Left forelimb (tissue), 1 donor: ENCODE results near the gene CKS1B.

Source experiments
- DNase-seq: peaks from one replicate; pipeline ENCODE4 v3.0.0-alpha.2; 2018; ENCODE audit warnings: low spot score

The CKS1B gene

DNA sequence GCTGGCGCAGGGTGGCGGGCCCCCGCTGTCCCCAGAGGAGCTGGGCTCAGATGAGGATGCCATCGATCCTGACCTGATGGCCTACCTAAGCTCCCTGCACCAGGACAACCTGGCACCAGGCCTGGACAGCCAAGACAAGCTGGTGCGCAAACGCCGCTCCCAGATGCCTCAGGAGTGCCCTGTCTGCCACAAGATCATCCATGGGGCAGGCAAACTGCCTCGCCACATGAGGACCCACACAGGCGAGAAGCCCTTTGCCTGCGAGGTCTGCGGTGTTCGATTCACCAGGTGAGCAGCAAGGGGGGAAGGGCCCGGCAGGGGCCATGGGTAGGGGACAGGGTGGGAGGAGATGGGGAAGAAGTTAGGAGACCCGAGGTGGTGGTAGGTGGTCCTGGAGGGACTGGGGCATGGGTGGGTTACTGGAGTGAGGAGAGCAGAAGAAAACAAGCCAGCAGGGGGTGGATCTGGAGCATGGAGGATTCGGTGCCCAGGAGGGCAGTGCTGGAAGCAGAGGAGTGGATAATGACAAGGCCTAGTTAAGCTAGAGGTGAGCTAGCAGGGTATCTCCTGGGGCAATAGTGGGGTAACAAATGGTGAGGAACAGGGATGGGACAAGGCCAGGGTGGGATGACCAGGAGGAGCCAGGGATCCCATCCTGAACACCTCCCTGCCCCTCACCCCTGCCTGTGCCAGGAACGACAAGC is 41.2 kb downstream of the CKS1B start:
- DNase-seq: no peak

- DNase-seq: peak; percentile 60
Measured at GRCh38 chr1:155016231-155016831, 41.9 kb downstream of the CKS1B start.

GRCh38 chr1:155017041-155017945 is 42.8 kb downstream of the CKS1B start:
- DNase-seq: peak; percentile 91

GRCh38 chr1:155017946-155018316 is 43.5 kb downstream of the CKS1B start:
- DNase-seq: no peak

- no peak for DNase-seq
Measured at GRCh38 chr1:155018617-155019348, 44.3 kb downstream of the CKS1B start.

DNA sequence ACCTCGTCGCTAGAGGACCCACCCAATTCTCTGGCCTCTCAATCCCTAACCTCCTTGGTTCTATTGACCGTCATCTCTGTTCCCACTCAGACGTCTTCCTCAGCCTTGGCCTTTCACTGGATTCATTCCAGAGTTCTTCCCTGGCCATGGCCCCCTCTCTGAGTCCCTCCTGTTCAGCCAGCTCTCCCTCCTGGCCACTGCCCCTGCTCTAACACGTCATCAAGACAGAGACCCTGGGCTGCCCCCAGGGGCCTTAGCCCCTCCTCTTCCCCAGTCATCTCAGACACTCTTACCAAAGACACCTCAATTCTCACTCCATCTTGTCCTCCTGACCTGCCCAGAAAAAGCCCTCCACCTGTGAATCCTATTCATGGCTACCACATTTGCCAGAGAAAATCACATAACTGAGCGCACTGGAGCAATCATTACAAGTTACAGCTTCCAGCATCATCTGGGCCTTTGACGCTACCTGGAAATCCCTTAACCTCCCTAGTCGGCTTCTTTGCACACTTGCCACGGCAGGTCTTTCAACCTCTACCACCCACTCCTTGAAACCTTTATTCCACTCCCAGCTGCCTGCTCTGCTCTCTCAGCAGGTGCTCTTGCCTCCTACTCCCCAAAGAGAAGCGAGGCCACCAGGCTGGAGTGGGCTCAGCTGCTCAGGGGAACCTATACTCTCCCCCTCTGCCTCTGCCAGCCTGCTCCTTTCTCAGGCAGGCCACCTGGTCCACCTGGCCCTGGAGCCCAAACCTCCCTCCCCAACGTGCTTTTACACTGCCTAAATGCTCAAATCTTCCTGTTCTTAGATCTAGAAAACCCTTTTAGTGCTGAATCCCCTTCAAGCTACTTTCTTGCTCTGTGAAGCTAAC is 45.1 kb downstream of the CKS1B start:
- no peak for DNase-seq

DNA sequence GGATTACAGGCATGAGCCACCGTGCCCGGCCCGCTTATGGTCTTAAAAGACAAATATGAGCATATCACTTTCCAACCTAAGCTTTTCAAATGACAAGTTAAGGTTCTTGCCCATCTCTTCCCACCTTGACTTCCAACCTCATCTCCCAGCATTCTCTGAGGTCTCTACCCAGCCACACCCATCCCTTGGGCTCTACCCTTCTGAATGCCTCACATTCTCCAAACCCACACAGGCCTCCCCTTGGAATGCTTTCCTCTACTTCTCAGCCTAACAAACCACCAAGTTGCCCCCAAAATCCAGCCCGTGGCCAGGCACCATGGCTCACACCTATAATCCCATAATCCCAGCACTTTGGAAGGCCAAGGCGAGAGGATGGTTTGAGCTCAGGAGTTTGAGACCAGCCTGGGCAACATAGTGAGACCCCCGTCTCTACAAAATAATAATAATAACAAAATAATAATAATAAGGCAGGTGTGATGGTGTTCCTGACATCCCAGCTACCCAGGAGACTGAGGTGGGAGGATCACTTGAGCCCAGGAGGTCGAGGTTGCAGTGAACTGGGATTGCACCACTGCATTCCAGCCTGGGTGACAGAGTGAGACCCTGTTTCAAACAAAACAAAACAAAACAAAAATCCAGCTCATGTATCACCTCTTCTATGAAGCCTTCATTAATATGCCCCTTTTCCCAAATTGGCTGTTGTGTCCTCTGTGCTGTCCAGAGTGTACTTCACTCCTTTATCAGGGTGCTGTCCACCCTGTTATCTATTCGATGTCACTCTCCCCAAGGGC is 47.9 kb downstream of the CKS1B start:
- DNase-seq: no peak

DNA sequence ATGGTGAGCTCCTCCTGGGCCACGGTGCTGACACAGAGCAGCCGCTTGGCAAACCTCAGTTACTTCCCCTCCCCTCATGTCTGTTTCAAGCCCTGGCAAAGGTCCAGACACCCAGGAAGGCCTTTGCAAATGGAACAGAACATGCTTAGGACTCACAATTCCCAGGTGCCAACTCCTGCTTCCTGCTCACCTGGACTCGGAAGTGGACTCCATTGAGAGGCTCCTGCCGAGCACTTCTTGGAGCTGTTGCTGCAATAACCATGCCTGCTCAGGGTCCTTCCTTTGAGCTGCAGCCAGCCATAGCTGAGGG is 48.4 kb downstream of the CKS1B start:
- DNase-seq: no peak

- DNase-seq: no peak
Measured at GRCh38 chr1:155023627-155024026, 49.1 kb downstream of the CKS1B start.

DNA sequence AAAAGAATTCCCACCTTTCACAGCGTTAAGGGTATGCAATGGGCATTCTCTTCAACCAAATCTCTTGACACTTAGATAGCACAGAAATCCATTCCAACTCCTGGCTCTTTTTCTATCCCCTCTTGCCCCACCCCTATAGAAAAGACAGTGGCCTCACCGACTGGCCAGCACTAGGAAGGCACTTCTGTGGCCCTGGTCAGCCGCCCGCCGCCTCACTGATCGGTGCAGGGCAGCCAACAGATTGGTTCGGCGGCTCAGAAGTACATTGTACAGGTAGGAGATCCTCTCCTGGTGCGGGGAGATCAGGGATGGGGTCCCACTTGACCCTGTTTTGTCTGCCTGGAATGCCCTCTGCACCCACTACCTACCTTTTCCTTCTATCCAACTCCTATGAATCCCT is 49.8 kb downstream of the CKS1B start:
- DNase-seq: no peak

DNA sequence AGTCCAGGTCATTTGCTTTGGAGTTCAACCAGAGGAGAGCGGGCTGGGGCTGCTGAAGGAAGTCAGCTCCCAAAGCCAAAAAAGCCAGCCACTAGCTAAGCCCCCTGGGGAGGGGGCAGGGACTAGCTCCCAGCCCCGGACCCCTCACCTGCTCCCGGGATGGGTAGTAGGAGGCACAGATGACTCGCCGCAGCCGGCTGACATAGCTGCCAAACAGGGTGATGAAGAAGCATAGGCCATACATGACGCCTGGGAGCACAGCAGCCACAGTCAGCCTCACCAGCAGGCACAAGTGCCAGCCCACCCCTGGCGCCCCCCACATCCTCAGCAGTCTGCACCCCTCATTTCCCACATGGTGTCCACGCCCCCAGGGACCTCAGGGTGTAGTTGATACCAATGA is 51.7 kb downstream of the CKS1B start:
- no peak for DNase-seq

DNA sequence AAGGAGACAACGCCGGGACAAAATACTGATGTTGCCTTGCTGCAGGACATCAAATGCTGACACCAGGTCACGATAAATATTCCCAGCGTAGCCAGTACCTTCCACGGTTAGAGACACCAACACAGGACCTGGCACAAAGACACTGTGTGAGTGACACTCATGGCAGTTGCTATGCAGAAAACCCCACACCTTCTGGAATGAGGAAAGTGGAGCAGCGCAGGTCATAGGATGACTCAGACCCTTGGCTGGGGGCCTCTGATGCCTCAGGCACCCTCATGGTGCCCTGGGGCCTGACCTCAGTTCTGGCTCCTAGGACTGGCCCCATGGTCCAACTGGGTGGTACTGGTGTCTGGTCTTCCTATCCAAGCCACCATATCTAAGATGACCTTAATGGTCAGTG is 52.1 kb downstream of the CKS1B start:
- DNase-seq: no peak
